HepG2 (cell line): Measurements from ENCODE around the gene CLEC2D. TPM values are rescaled to one million over a fixed set of nuclear protein-coding genes. Genes with fewer than 3 reads are reported as not detected.

Experiments
- ATAC-seq: fragments of 200-7000 bp; cut with Tn5 transposase; 3 replicates; pipeline ENCODE4 v1.9.1; 2020; ENCODE audit warnings: mild to moderate bottlenecking, moderate library complexity
- BruUV-seq: library from RNA; stranded (reverse); fragments of 400-500 nt; replicated peaks from 2 replicates; lab custom pipeline; 2021; lab: Mats Ljungman, UMichigan
- CTCF ChIA-PET: fragments of 300-600 bp; formaldehyde crosslinking; extraction: SDS; loops from one replicate; lab custom pipeline; 2021; ENCODE audit warnings: low total read pairs, inconsistent platforms, low intra/inter-chr PET ratio; lab: Yijun Ruan, JAX
- POLR2A ChIA-PET: fragments of 350-600 bp; sonication (Branson Sonifier 250); formaldehyde crosslinking; loops from one replicate; lab custom pipeline; 2020; ENCODE audit warnings: antibody characterized with exemption, inconsistent platforms; lab: Yijun Ruan, JAX
- DNase-seq: peaks from one replicate; pipeline ENCODE4 v3.0.0-alpha.2; 2015; ENCODE audit warnings: low spot score
- FAIRE-seq: peaks from 3 replicates; lab custom pipeline; 2011; peaks lifted over from hg19 to GRCh38; lab: Jason Lieb, UNC
- H2AFZ ChIP-seq: one replicate; pipeline ENCODE4 v1.6.1; 2011; ENCODE audit warnings: low read length, inconsistent platforms
- H3K27ac ChIP-seq: fragments of 300-600 bp; 3 replicates; pipeline ENCODE4 v1.8.0; 2011; ENCODE audit warnings: mixed run types, mild to moderate bottlenecking, mixed read lengths, low read length, inconsistent platforms; ENCODE audit not compliant: insufficient read depth; ENCODE audit errors: extremely low read length
- H3K27me3 ChIP-seq, 2 experiments: fragments of 200-600 bp in 1 of 2; 2 replicates in 1 of 2; 3 replicates in 1 of 2; pipeline versions ENCODE4 v1.6.0 to v1.8.0; 2011; ENCODE audit warnings: low read length in 2 of 2, mild to moderate bottlenecking in 2 of 2, moderate library complexity in 2 of 2, inconsistent platforms in 1 of 2; ENCODE audit not compliant: insufficient read depth in 2 of 2, control insufficient read depth in 1 of 2
- H3K36me3 ChIP-seq, 2 experiments: fragments of 200-600 bp in 1 of 2; replicated peaks in 1 of 2; 2 replicates in 1 of 2; 3 replicates in 1 of 2; pipeline versions ENCODE4 v1.5.1 to v1.8.0; 2011; ENCODE audit warnings: low read length in 2 of 2, inconsistent platforms in 1 of 2; ENCODE audit not compliant: insufficient read depth in 2 of 2, control insufficient read depth in 1 of 2
- H3K4me1 ChIP-seq: 2 replicates; pipeline ENCODE4 v1.5.1; 2012; ENCODE audit warnings: low read length, inconsistent platforms; ENCODE audit not compliant: insufficient read depth
- H3K4me2 ChIP-seq: 2 replicates; pipeline ENCODE4 v1.6.0; 2011; ENCODE audit warnings: low read depth, low read length, inconsistent platforms
- H3K4me3 ChIP-seq, 3 experiments: fragments of 200-600 bp in 1 of 3; sonication (generic), shearing (Covaris generic) in 1 of 3; replicated peaks in 1 of 3; 2 replicates each; pipeline ENCODE4 v1.5.1; 2011 to 2016; ENCODE audit warnings: low read length in 3 of 3, inconsistent platforms in 2 of 3, low read depth in 2 of 3, mild to moderate bottlenecking in 2 of 3, control low read depth in 1 of 3, mixed read lengths in 1 of 3; ENCODE audit not compliant: insufficient read depth in 1 of 3
- H3K79me2 ChIP-seq: one replicate; pipeline ENCODE4 v1.6.1; 2011; ENCODE audit warnings: low read length, inconsistent platforms; ENCODE audit not compliant: insufficient read depth
- H3K9ac ChIP-seq: 2 replicates; pipeline ENCODE4 v1.6.0; 2011; ENCODE audit warnings: mild to moderate bottlenecking, low read depth, low read length, inconsistent platforms; ENCODE audit not compliant: insufficient read depth
- H3K9me3 ChIP-seq: 2 replicates; pipeline ENCODE4 v1.5.1; 2012; ENCODE audit warnings: mild to moderate bottlenecking, low read length
- H4K20me1 ChIP-seq: 2 replicates; pipeline ENCODE4 v1.6.0; 2011; ENCODE audit warnings: inconsistent platforms, mild to moderate bottlenecking, low read length, moderate library complexity; ENCODE audit not compliant: insufficient read depth
- ARNT2 ChIP-seq: sonication (generic); formaldehyde crosslinking; IDR thresholded peaks from 2 replicates; pipeline ENCODE4 v1.8.0; 2022; ENCODE audit warnings: mild to moderate bottlenecking, low read depth, missing genetic modification reagents, moderate library complexity
- DPF2 ChIP-seq: sonication (generic); formaldehyde crosslinking; IDR thresholded peaks from 2 replicates; pipeline ENCODE4 v1.4.0; 2020; ENCODE audit warnings: mild to moderate bottlenecking, low read depth, missing genetic modification reagents, borderline replicate concordance
- ELF1 ChIP-seq: sonication (generic); formaldehyde crosslinking; IDR thresholded peaks from 2 replicates; pipeline ENCODE4 v1.4.0; 2020; ENCODE audit warnings: missing genetic modification reagents
- MAFK ChIP-seq, 2 experiments: IDR thresholded peaks in 1 of 2; conservative IDR thresholded peaks in 1 of 2; 2 replicates each; pipeline ENCODE4 v1.6.1; 2011; ENCODE audit warnings: improper control_type of control experiment in 2 of 2, low read length in 2 of 2
- RAD21 ChIP-seq: fragments of 450-650 bp; formaldehyde crosslinking; IDR thresholded peaks from 2 replicates; pipeline ENCODE4 v1.5.0; 2020; ENCODE audit warnings: mild to moderate bottlenecking
- RBAK ChIP-seq: sonication (generic); formaldehyde crosslinking; IDR thresholded peaks from 2 replicates; pipeline ENCODE4 v1.5.1; 2020; ENCODE audit warnings: mild to moderate bottlenecking, missing genetic modification reagents
- RXRB ChIP-seq: IDR thresholded peaks from 2 replicates; pipeline ENCODE4 v1.6.1; 2016; ENCODE audit warnings: borderline replicate concordance, missing genetic modification reagents, missing compliant biosample characterization
- SMC3 ChIP-seq: IDR thresholded peaks from 2 replicates; pipeline ENCODE4 v1.6.1; 2011; ENCODE audit warnings: low read length, improper control_type of control experiment
- U2AF1 ChIP-seq: fragments of 200-400 bp; formaldehyde crosslinking; optimal IDR thresholded peaks from 2 replicates; pipeline ENCODE3; 2017; ENCODE audit warnings: mild to moderate bottlenecking, low read depth, low read length
- ZFP82 ChIP-seq: sonication (generic); formaldehyde crosslinking; IDR thresholded peaks from 2 replicates; pipeline ENCODE4 v1.5.1; 2020; ENCODE audit warnings: mild to moderate bottlenecking, missing genetic modification reagents, borderline replicate concordance
- ZFYVE20 ChIP-seq: sonication (generic); formaldehyde crosslinking; IDR thresholded peaks from 2 replicates; pipeline ENCODE4 v1.8.0; 2023; ENCODE audit warnings: low read depth, mild to moderate bottlenecking, moderate library complexity, missing genetic modification reagents, borderline replicate concordance
- ZNF331 ChIP-seq: sonication (generic); formaldehyde crosslinking; IDR thresholded peaks from 2 replicates; pipeline ENCODE4 v1.4.0; 2020; ENCODE audit warnings: missing genetic modification reagents
- ZNF605 ChIP-seq: sonication (generic); formaldehyde crosslinking; IDR thresholded peaks from 2 replicates; pipeline ENCODE4 v1.8.0; 2022; ENCODE audit warnings: mild to moderate bottlenecking, missing genetic modification reagents
- ZNF768 ChIP-seq: sonication (generic); formaldehyde crosslinking; IDR thresholded peaks from 2 replicates; pipeline ENCODE4 v1.4.0; 2020; ENCODE audit warnings: missing genetic modification reagents
- WGBS: methylation state at CpG from one replicate; pipeline ENCODE4 v1.1.6; 2017; ENCODE audit warnings: low lambda C conversion rate; 5-methylcytosine and 5-hydroxymethylcytosine counted together
- in situ Hi-C: cut with HindIII; loops from 2 replicates; pipeline ENCODE4 v1.10.0; 2017; ENCODE audit warnings: low pct_unique_long_range_greater_than_20kb; ENCODE audit not compliant: extremely low pct_ligation_motif_present
- intact Hi-C: fragments of 100-400 bp; cut with micrococcal nuclease; formaldehyde crosslinking; loops from one replicate; pipeline ENCODE4 v1.10.0; 2022; ENCODE audit not compliant: unreplicated experiment
- polyA plus RNA-seq, 8 experiments: library from polyadenylated mRNA; depleted of rRNA in 3 of 8; stranded (reverse) in 7 of 8; unstranded in 1 of 8; fragments of >200 nt; fragmentation: Illumina TruSeq in 4 of 8; extraction: Trizol in 4 of 8; gene quantifications; 2 replicates each; pipeline versions ENCODE4 v1.2.1 to v1.2.3, GENCODE V29; 2011 to 2016; ENCODE audit warnings: low read depth in 4 of 8, missing spikeins in 1 of 8, mixed read lengths in 1 of 8; ENCODE audit not compliant: insufficient read depth in 1 of 8
- total RNA-seq, 5 experiments: library from RNA; depleted of rRNA; stranded (reverse); fragments of >200 nt; fragmentation: Illumina TruSeq; extraction: Trizol; gene quantifications; 2 replicates each; pipeline ENCODE4 v1.2.3, GENCODE V29; 2016; ENCODE audit warnings: low read depth in 1 of 5
- TF ChIP-seq, protein P1 (sequence below): IDR thresholded peaks from 2 replicates; pipeline ENCODE4 v1.6.1; 2016; ENCODE audit warnings: low read depth, missing genetic modification reagents, missing compliant biosample characterization
- TF ChIP-seq, protein P2 (sequence below): sonication (generic); formaldehyde crosslinking; IDR thresholded peaks from 2 replicates; pipeline ENCODE4 v1.5.0; 2020; ENCODE audit warnings: mild to moderate bottlenecking, missing genetic modification reagents, moderate library complexity

The CLEC2D gene
- total and polyA plus RNA-seq, 2 of the 13 experiments (the other 11 are each of a cell fraction or from before 2014, with no cell fraction given), result 2.5 to 8.6 TPM

DNA sequence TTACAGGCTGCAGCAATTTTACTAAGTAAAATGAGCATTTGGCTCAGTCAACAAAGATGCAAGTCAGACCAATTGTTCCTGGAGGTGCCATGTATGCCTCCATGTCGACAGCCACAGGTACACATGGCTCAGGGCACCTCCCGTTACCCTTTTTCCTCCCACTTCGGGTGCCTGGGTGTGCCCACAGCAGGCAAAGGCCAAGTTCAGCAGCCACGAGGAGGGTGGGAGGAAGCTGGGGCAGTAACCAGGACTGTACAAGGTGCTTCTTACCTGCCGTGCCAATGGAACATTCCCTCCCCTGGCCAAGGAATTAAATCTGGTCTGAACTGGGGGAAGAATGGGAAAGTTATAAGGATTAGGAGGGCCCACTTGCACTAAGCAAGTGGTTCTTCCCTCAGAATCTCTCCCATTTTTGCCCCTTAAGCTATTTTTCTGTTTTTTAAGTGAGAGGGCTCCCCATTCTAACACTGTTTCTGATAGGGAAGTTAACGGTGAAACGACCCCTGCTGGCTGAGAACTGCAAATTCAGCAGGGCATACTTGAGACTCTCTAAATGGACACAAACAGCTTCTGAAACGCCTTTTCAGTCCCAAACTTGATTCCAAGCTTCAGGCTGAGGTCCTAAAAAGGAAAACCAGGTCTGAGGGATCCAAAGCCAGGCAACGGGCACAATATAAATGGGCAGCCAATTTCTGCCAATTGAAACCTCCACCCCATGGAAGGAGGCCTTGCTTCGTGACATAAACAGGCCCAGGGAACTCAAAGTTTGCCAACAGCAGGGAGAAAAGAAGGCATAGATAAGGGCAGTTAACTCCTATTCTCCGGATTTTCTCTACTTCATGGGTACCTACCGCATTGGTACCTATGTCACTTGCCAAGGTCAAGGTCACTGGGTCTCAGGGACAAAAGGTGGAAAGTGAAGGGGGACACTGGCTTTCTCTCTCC is 38.6 kb downstream of the CLEC2D start:
- in situ Hi-C loops (loop anchor here (5.0 kb wide), 1 partner anchor 61 kb away; no protein-coding TSS in a partner anchor), intact Hi-C loops (loop anchor here (1.0 to 5.0 kb wide), 3 partner anchors 74 to 376 kb away; no protein-coding TSS in a partner anchor)
- Histone ChIP-seq H3K79me2 (no peaks in the 10 kb centered on the region), H3K9ac (no peak overlapping the region), H3K4me2 (peak overlapping the region; percentile 89), H3K36me3 (no peaks in the 10 kb centered on the region), H3K9me3 (no peaks in the 10 kb centered on the region), H3K4me1 (peaks cover 13% of the 10 kb centered on the region; the same call in 1 of the 2 replicates), H3K27me3 (peaks cover 2 to 9% of the 10 kb centered on the region in 2 experiments; a peak in 2 of 5 replicates), H3K4me3 (peak overlapping the region in 1 of 3 experiments; percentile 49; a peak in 2 of 6 replicates), H3K27ac (no peak overlapping the region), H2AFZ (peak overlapping the region; percentile 93), H4K20me1 (no peaks in the 10 kb centered on the region)
- CTCF ChIA-PET, result interaction anchor here (1.1 to 4.4 kb wide), 4 partner anchors 71 to 377 kb away, joined by 3 to 52 read pairs (median 4); no protein-coding TSS in a partner anchor
- POLR2A ChIA-PET, result no interaction called here
- DNase-seq (peak; percentile 31), ATAC-seq (peak; percentile 95), FAIRE-seq (peak; percentile 90)
- WGBS, result 11% methylated on average over 12 of the region's 12 CpGs
- BruUV-seq, result no TSS peak
- TF ChIP-seq ZNF331 (CRISPR knock-in tag), result no peak
- no peak for TF ChIP-seq ELF1 (CRISPR knock-in tag)
- TF ChIP-seq ZNF605 (CRISPR knock-in tag), result no peak
- no peak for TF ChIP-seq RBAK (CRISPR knock-in tag)
- TF ChIP-seq DPF2 (CRISPR knock-in tag), result no peak
- TF ChIP-seq ZNF768, result no peak
- no peak for TF ChIP-seq U2AF1
- TF ChIP-seq ZFP82, result 0 out of 2 replicates have a peak, but pooled peaks have one; percentile 43
- 0 out of 2 replicates have a peak, but pooled peaks have one; percentile 24 for TF ChIP-seq ARNT2 (CRISPR knock-in tag)
- TF ChIP-seq MAFK (conservative IDR thresholded peaks at IDR 0.05 in 1 of 2, IDR thresholded peaks at IDR 0.05 in 1 of 2; ENCODE audit: low read length in 2 of 2), result peak in 1 of 2 experiments; percentile 24; a peak in 1 of 4 replicates
- TF ChIP-seq RAD21 (CRISPR knock-in tag), result 0 out of 2 replicates have a peak, but pooled peaks have one; percentile 43
- TF ChIP-seq, protein P1, sequence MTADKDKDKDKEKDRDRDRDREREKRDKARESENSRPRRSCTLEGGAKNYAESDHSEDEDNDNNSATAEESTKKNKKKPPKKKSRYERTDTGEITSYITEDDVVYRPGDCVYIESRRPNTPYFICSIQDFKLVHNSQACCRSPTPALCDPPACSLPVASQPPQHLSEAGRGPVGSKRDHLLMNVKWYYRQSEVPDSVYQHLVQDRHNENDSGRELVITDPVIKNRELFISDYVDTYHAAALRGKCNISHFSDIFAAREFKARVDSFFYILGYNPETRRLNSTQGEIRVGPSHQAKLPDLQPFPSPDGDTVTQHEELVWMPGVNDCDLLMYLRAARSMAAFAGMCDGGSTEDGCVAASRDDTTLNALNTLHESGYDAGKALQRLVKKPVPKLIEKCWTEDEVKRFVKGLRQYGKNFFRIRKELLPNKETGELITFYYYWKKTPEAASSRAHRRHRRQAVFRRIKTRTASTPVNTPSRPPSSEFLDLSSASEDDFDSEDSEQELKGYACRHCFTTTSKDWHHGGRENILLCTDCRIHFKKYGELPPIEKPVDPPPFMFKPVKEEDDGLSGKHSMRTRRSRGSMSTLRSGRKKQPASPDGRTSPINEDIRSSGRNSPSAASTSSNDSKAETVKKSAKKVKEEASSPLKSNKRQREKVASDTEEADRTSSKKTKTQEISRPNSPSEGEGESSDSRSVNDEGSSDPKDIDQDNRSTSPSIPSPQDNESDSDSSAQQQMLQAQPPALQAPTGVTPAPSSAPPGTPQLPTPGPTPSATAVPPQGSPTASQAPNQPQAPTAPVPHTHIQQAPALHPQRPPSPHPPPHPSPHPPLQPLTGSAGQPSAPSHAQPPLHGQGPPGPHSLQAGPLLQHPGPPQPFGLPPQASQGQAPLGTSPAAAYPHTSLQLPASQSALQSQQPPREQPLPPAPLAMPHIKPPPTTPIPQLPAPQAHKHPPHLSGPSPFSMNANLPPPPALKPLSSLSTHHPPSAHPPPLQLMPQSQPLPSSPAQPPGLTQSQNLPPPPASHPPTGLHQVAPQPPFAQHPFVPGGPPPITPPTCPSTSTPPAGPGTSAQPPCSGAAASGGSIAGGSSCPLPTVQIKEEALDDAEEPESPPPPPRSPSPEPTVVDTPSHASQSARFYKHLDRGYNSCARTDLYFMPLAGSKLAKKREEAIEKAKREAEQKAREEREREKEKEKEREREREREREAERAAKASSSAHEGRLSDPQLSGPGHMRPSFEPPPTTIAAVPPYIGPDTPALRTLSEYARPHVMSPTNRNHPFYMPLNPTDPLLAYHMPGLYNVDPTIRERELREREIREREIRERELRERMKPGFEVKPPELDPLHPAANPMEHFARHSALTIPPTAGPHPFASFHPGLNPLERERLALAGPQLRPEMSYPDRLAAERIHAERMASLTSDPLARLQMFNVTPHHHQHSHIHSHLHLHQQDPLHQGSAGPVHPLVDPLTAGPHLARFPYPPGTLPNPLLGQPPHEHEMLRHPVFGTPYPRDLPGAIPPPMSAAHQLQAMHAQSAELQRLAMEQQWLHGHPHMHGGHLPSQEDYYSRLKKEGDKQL, result no peak
- no peak for TF ChIP-seq ZFYVE20
- TF ChIP-seq, protein P2, sequence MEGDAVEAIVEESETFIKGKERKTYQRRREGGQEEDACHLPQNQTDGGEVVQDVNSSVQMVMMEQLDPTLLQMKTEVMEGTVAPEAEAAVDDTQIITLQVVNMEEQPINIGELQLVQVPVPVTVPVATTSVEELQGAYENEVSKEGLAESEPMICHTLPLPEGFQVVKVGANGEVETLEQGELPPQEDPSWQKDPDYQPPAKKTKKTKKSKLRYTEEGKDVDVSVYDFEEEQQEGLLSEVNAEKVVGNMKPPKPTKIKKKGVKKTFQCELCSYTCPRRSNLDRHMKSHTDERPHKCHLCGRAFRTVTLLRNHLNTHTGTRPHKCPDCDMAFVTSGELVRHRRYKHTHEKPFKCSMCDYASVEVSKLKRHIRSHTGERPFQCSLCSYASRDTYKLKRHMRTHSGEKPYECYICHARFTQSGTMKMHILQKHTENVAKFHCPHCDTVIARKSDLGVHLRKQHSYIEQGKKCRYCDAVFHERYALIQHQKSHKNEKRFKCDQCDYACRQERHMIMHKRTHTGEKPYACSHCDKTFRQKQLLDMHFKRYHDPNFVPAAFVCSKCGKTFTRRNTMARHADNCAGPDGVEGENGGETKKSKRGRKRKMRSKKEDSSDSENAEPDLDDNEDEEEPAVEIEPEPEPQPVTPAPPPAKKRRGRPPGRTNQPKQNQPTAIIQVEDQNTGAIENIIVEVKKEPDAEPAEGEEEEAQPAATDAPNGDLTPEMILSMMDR (CRISPR knock-in tag), result peak; percentile 80
- TF ChIP-seq SMC3, result peak; percentile 80
- TF ChIP-seq RXRB (CRISPR knock-in tag), result no peak
